Embryonic facial prominence (tissue), 1 donor: ENCODE measurements around the gene HSPB8.

ENCODE experiments used
- DNase-seq: peaks from one replicate; pipeline ENCODE4 v3.0.0-alpha.2; 2016; ENCODE audit errors: extremely low spot score

The HSPB8 gene

GRCh38 chr12:119178544-119179334 is at the start of gene HSPB8:
Gene HSPB8, plus strand, starts transcription at chr12:119178931. Its CDS starts 382 bp downstream, at chr12:119179313.
- DNase-seq = peak; percentile 46

- no peak for DNase-seq
Measured at GRCh38 chr12:119129827-119130434, 48.8 kb upstream of the HSPB8 start.

DNA sequence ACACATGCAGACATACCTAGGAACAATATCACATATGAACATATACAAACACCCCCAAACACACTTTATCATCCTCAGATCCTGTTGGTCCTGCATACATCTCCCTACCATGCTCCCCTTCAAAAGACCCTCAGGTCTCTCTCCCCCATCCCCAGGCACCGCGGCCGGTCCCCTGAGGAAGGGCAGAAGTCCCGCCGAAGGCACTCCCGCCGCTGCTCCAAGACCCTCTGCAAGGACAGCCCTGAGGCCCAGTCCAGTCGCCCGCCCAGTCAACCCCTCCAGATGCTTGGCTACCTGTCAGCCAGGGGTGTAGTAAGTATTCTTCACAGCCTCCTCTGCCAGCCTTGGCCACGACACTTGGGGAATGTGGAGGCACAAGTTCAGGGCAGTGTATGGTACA is 48.2 kb upstream of the HSPB8 start:
- DNase-seq = no peak

DNA sequence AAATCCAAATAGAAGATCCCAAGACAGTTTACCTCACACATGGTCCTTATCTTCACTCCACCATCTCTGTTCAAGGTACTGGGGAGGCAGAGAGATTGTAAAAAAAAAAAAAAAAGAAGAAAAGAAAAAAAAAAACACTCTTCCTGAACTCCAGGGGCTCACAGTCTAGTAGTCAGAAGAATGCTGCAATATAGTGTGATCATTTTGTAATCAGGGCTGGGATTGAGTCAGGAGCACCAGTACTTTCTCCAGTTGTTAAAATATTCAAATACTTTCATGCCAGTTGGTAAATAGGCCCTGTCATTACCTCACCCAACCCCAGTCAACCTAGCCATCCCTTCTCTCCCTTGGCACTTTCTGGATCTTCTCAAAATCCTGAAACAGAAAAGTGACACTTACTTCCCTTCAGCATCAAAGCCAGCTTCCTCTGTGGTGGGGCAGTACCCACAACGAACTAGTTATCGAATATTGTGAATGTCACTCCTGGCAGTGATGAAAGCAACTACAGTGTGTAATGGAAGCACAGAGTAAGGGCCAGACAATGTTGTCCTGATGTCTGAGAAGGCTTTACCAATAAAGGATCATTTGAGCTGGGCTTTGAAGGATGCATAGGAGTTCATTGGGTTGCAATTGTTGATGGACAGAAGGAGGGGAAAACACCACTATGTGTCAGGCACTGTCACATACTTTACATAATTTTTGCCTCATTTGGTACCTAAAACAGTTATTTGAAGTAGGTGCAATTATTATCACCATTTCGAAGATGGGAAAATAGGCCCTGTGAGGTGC is 44.3 kb upstream of the HSPB8 start:
- DNase-seq = no peak

DNA sequence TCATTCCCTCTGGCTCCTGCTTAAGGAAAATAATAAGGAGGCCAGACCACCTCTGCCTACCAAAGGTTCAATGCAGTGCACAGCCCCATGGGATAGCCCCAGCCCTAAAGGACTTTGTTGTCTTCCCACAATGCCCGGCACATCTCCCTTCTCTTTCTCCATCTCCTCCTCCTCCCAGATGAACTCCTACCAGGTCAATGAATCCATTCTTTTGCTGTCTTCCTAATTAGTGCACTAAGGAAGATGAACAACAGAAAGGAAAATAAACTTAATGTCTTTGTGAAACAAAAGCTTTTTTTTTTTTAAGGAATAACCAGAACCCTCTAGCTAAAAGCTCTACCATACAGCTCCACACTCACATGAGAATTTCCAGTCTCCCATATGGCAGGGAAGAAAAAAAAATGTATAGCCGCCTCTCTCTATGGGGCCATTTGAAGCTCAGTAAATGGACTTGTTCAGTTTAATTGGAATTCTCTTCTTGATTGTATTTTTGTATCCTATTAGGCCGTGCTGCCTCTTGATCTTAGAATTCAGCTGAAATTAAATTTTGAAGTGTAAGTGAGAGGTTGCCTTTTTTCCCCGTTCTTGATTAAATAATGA is 41.8 kb upstream of the HSPB8 start:
- no peak for DNase-seq

DNA sequence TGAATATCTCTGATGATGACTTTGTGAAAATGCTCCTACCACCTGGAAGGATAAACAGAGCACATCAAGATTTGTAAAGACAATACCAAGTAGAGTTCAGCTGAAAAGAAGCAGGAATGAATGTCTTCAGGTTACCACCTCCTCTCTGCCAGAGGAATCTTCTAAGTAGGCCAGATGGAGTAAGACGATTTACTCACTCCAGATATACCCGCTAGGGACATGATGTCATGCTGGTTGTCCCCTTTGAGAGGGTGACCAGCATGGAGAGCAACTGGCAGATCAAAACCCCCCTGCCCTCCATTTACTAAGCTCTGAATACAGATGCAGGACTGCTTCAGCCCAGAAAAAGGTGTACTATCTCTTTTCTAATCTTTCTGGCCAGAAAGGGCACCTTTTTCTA is 39.3 kb upstream of the HSPB8 start:
- no peak for DNase-seq

GRCh38 chr12:119145367-119145766 is 33.4 kb upstream of the HSPB8 start:
- no peak for DNase-seq

DNA sequence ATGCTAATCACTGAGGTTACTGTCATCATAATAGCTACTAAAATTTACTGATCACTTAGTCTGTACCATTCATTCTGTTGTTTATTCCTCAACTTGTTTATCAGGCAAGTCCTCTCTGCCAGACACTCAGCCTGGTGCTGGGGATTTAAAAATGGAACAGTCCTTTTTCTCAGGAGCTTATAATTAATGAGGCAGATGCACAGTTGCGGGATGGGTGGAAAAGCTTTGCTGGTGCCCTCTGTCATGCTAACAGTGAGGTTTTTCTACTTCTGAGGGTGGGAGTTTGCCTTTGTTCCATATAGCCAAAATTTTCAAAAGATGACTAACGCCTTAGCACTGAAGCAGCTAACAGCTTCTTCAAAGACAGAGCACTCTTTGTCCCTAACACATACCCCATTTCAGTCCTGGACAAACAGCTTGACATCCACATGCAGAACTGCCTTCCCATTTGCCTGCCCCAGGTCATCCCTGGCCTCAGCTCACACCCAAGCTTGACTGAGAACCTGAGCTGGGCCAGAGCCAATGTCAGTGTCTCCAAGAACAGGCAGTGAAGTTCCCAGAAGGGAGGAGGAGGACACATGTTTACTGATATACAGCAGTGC is 30.8 kb upstream of the HSPB8 start:
- DNase-seq = no peak

- DNase-seq = no peak
Measured at GRCh38 chr12:119149270-119149669, 29.5 kb upstream of the HSPB8 start.

DNA sequence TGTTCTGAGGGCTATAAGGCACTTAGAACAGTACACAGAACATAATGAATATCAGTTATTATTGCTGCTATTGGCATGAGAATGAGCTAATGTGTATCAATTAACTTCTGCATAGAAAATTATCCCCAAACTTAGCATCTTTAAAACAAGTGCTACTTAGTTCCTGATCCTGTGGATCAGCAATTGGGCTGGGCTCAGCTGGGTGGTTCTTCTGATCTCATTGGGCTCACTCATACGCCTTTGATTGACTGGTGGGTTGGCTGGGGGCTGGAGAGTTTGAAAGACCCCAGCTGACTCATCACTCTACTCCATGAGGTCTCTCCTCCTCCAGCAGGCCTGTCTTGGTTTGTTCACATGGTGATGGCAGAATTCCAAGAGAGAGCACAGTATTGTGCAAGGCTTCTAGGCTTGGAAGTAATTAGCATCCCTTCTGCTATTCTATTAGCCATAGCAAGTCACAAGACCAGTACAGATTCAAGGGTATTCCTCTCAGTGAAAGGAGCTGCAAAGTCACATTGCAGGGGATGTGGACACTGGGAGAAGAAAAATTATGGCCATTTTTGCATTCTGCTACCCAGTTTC is 27.2 kb upstream of the HSPB8 start:
- DNase-seq = no peak

- DNase-seq = no peak
Measured at GRCh38 chr12:119153477-119154434, 25.0 kb upstream of the HSPB8 start.

- DNase-seq = no peak
Measured at GRCh38 chr12:119154435-119154818, 24.3 kb upstream of the HSPB8 start.

DNA sequence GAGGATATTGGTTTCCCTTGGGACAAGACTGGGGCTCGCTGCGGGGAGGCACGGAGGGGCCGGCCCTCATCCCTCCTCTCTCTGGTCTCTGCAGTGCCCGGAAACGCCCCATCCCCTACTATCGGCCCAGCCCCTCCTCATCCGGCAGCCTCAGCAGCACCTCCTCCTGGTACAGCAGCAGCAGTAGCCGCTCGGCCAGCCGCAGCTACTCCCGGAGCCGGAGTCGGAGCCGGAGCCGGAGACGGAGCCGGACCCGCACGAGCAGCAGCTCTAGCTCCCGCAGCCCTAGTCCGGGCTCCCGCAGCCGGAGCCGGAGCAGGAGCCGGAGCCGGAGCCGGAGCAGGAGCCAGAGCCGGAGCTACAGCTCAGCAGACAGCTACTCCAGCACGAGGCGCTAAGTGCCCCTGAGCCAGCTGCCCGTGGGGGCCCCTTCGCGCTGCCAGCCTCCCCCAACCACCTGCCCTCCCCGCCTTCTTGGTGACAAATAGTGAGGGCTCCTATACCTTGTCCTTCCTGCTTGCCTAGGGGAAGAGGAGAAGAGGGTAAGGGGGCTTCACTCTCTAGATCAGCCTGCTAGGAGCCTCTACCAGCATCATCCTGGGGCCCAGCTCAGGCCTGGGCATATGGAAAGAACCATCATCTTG is 22.2 kb upstream of the HSPB8 start:
- DNase-seq = no peak

- no peak for DNase-seq
Measured at GRCh38 chr12:119157528-119157927, 21.2 kb upstream of the HSPB8 start.

GRCh38 chr12:119157978-119158377 is 20.8 kb upstream of the HSPB8 start:
- no peak for DNase-seq

DNA sequence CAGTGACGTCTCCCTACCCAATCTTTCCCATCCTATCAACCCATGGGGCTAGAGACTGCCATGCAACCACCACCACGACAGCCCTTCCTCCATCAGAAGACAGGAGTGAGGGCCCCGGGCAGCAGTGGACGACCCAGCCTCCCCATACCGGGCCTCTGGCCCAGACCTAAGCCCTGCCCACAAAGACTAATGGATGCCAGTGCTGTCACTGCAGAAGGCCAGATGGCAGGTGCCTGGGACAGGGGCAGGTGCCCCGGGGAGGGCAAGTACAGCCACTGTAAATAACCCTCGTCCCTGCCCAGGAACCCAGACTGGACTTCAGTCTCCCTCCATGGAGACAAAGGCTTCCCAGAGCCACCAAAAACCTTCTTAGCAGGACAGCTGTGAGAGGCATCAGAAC is 20.3 kb upstream of the HSPB8 start:
- no peak for DNase-seq

DNA sequence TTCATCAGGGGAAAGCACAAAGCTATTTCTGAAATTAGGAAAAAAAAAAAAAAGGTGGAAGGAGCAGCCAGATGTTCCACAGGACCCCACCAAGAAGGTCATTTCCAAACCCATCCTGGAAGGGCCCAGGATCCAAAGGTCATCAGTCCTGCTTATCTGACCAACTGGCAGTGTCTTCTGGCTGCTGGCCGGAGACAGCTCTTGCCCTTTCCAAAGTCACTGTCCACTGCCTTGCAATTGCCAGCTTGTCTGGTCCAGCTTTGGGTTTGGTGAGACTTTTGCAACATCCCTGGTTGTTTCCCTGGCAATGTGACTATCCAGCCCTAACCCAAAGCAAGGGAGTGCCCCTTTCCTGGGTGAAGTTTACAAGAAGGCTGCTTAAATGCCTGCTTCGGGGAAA is 18.9 kb upstream of the HSPB8 start:
- DNase-seq = no peak

DNA sequence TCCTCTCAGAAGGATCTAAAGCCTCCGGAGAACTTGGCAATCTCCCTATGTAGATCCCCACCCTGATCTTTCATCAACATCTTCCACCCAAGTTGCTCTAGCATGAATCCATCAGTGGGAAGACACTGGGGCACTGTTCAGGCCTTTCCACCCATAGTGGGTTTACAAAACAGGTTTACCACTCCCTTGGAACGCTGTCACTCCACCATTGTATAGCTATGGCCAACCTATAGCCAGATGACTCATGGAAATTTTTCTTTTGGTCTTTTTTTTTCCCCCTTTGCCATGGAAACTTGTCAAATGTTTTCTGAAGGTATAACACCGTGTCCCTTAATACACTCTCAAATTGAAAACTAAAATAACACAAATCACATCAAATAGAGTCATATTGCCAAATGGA is 10.8 kb upstream of the HSPB8 start:
- DNase-seq = no peak

GRCh38 chr12:119168721-119169120 is 10.0 kb upstream of the HSPB8 start:
- no peak for DNase-seq

- DNase-seq = no peak
Measured at GRCh38 chr12:119169150-119169549, 9.6 kb upstream of the HSPB8 start.
